GM18858 (cell line): ENCODE data around the gene PCYOX1L.

Source experiments
- ATAC-seq: cut with Tn5 transposase; IDR thresholded peaks from one replicate; pipeline ENCODE4 v1.9.1; 2021; ENCODE audit not compliant: unreplicated experiment

Gene PCYOX1L, protein sequence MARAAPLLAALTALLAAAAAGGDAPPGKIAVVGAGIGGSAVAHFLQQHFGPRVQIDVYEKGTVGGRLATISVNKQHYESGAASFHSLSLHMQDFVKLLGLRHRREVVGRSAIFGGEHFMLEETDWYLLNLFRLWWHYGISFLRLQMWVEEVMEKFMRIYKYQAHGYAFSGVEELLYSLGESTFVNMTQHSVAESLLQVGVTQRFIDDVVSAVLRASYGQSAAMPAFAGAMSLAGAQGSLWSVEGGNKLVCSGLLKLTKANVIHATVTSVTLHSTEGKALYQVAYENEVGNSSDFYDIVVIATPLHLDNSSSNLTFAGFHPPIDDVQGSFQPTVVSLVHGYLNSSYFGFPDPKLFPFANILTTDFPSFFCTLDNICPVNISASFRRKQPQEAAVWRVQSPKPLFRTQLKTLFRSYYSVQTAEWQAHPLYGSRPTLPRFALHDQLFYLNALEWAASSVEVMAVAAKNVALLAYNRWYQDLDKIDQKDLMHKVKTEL

DNA sequence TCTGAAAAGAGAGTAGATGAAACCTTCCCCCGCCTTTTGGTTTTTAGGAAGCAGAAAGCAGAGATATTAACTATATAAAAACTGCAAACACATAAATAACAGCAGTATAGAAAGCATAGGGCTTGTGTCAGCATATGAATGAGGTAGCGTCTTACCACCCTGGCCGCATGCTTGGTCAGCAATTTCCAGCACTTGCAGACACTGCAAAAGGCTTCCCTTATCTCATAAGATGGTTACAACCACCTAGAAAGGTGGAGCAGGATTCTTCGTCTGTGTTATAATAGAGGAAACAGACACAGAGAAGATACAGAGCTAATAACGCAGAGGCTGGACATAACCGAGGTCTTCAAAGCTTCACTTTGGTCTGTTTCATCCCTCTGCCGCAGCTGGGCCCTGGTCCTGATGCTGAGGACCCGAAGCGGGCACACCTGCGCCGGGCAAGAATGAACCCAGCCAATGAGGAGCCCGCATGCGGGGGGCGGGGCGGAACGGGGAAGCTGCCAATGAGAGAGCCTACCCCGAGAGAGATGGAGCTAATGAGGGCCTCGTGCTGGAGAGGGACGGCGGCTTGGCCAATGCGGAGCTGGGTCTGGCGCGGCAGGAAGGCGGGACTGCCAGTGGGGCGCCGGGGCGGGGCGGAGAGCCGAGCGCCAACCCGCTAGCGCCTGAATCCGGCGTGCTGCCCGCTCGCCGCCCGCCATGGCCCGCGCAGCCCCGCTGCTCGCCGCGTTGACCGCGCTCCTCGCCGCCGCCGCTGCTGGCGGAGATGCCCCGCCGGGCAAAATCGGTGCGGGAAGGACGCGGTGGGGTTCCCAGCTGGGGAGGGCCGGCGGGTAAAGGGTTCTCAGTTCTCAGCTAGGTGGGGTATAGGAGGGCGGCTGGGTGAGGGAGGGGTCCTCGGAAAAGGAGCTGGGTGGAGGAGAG lies at the start of gene PCYOX1L:
TSS of gene PCYOX1L (plus strand) at position 677 of the 924 bp plus-strand sequence. CDS start at position 700, 23 bp downstream.
- ATAC-seq, result peak; percentile 99

DNA sequence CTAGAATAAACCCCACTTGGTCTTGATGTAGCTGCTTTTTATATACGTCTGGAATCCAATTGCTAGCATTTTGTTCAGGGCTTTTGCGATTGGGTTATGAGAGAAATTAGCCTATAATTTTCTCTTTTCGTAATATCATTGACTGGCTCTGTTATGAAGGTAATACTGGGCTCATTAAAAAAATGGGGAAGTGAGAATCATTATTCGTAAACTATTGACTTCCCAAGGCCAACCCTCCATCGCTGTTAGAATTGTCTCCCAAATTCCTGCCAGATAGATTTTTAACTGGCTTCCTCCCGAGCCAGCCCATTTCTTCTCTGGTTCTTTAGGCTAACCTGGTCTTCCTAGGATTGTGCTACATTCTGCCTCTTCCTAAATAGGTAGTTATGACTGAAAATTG lies 48.5 kb upstream of the PCYOX1L start:
- no peak for ATAC-seq

DNA sequence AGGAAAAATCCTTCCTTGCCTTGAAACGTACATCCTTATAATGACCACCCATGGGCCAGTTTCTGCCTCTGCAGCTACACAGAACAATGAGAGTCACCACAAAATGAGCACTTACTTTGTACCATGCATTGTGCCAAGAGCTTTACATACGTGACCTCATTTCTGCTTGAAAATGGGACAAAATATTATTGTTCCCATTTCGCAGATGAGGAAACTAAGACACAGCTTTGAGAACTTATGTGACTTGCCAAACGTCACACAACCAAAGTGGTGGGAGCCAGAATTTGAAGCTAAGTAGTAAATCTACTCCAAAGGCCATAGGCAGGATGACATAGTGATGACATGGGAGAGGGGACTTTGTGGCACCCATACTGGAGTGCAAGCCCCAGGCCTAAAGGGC lies 47.4 kb upstream of the PCYOX1L start:
- no peak for ATAC-seq

DNA sequence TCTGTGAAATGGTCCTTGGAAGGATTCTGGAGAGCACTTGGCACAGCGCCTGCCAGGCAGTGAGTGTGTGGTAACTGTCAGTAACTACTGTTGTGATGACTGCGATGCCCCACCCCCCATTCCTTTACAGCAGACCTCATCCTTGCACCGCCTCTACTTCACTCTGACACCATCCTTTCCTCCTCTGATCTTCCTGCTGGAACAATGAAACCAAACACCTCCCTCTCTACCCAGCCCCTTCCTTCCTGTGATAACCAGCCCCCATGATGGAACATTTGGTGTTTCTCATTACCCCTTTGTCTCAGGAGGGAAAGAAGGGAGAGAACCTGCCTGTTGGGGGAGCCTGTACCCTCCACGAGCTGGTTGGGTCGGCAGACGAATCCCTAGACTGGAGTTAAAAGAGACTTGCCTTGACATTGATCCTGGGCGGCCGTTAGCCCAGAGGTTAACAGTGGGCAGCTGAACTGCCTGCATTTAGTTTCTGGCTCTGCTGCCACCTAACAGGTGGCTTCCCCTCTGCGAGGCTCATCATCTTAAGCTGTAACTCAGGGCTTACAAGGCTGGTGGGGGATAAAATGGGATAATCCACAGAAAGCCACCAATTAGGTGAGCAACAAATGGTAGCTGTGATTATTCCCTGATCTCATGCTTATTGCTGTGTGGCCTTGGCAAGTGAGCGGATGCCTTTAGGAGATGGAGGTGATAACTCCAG lies 46.7 kb upstream of the PCYOX1L start:
- ATAC-seq, result no peak

DNA sequence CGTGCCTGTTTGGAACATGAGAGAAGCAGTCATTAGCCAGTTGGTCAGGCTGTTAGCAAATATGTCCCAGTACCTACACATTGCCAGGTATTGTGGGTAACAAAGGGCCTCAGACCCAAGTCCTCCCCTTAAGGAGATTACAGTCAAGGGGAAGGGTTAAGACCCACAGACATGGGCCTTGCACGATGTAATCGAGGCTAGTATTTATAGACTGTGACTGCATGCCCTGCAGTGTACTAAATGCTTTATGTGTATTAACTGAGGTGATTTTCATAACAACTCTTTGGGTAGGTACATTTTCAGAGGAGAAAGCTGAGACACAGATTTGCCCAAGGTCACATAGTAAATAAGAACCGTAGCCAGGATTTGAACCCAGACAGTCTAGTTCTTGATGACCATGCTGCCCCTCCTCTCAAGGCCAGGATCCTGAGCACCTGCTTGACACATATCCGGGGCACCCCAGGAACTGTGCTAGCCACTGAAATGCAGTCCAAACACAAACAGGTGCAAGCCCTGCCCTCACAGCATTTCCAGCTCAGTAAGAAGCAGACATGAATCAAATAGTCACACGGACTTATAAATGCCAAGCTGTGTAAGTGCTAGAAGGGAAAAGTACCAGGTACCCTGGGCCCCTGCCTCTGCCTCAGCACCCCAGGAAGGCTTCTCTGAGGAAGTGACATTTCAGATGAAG lies 44.5 kb upstream of the PCYOX1L start:
- no peak for ATAC-seq

DNA sequence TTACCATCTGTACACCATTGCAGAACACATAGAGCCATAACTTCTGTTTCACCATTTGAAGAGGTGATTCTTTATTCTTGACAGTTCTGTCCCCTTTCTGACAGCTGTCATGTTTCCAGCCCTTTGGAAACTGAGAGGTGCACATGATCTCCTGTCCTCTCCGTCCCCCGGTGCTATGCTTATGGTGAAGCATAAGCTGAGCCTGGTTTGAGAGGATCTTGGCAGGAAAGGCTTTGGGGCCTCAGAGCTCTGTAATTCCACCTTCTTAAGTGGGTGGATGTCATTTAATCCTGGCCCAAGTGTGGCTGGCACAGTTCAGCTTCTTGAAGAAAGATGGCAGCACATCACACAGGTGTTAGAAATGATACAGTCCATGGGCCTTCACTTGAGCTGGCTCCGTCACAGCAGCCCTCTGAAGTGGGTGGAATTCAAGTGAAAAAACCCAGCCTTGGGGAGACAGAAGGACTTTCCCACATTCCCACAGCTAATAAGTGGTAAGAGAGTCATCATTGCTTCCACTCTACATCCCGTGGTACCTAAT lies 43.2 kb upstream of the PCYOX1L start:
- ATAC-seq, result no peak

DNA sequence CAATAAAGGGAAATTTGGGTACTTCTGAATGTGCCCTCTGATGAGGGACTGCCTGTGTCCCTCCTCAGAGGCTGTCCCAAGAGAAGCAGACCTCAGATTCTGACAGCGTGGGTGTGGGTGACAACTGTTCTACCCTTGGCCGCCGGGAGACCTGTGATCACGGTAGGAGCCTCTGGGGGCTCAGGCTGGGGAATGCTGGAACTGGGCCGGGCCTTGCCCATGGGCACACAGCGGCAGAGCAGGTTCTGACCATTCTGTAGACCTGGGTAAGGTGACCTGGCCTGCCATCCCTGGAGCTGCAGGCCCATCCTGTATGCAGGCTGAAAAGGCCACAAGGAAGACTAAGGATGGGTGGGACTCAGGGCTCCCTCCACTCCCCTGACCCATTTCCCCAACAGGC lies 42.1 kb upstream of the PCYOX1L start:
- ATAC-seq, result no peak

DNA sequence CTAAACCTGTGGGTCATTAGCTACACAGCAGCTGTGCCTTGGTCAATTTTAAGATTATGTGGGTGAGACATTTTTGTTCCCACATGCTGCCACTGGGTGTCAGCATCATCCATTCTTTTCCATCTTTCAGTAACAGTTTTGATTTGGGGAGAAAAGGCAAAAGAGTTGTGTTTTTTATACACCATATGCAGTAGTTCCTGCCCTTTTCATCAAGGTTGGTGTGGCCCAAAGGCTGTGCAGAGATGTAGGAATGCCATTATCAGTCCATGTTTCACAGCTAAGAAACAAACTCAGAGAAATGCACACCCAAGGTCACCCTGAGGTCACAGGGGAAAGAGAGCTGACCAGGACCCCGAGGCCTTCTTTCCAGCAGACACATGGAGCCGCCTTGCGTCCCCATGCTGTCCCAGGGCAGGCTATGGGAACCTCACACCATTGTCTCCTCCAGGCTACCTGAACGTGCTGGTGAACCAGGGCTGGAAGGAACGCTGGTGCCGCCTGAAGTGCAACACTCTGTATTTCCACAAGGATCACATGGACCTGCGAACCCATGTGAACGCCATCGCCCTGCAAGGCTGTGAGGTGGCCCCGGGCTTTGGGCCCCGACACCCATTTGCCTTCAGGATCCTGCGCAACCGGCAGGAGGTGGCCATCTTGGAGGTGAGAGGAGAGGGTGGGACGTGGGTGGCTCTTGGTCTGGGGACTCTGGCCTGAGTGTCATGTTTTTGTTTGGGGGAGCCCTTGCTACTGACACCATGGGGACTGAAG lies 40.4 kb upstream of the PCYOX1L start:
- ATAC-seq, result peak; percentile 62

DNA sequence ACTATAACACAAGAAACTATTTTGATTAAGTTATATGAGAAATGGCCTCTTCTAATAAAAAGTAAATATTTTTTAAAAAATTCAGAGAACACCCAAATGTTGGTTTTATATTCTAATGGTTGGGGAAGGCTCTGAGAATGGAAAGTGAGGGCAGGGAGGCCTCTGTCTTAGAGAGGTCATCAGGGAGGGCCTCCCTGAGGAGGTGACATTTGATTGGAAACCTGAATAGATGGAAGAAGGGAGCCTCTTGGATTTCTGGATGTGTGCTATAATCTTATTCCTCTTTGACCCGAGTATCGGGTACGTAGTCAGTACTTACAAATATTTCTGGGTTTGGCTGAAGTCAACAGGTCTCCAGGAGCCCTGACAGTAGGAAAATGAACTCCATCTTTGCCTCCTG lies 38.7 kb upstream of the PCYOX1L start:
- no peak for ATAC-seq

DNA sequence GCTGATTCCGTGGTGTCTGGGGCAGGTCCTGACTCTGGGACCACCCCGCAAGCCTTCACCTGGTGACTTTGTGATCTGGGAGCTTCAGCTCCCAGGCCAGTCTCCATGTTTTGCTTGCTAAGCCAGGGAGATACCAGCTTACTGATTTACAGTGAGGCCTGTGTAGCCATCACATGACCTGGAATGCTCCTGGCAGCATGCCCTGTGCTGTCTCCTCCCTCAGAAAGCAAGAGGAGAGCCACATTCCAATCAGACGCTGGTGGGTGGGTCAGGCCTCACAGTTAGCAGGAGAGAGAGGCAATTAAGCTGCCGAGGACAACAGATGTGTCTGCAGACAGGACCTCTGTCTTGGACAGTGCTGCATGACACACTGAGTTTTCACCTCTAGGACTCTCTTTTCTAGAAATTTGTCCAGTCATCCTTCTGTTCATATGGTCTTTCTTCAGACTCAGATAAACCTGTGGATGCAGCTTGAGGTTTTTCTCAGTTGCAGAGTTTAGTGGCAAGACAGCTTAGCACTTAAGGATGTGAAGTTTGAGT lies 37.0 kb upstream of the PCYOX1L start:
- no peak for ATAC-seq

DNA sequence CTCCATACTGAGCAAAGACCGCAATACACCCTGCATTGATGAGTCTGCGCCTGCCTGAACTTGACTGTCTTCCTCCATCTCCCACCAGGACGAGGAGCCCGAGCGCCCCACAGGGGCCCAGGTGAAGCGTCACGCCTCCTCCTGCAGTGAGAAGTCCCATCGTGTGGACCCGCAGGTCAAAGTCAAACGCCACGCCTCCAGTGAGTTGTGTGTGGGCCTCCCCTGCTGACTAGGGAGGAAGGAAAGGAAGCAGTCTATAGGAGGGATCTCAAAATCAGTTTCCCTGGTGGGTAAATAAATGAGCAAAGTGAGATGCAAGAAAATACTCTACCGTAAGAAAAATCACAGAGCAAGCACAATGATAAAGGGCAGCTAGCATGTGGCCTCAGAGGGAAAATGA lies 35.3 kb upstream of the PCYOX1L start:
- no peak for ATAC-seq

DNA sequence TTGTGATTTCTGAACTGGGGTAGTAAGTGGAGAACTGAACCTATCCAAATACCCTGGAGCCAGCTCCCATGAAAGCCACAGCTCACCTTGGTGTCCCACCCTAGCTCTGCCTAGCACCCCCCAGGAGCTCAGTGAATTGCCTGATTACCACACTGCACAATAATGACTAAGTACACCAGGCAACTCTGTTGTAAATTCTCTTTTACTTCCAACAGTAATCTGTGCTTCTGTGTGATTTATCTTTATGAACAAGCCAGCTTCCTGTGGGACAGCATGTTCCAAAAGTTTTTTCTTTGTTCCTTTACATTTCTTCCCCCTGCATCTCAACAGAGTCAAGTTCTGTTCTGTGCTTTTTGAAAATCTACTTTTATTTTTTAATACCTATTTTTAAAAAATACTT lies 34.6 kb upstream of the PCYOX1L start:
- no peak for ATAC-seq

DNA sequence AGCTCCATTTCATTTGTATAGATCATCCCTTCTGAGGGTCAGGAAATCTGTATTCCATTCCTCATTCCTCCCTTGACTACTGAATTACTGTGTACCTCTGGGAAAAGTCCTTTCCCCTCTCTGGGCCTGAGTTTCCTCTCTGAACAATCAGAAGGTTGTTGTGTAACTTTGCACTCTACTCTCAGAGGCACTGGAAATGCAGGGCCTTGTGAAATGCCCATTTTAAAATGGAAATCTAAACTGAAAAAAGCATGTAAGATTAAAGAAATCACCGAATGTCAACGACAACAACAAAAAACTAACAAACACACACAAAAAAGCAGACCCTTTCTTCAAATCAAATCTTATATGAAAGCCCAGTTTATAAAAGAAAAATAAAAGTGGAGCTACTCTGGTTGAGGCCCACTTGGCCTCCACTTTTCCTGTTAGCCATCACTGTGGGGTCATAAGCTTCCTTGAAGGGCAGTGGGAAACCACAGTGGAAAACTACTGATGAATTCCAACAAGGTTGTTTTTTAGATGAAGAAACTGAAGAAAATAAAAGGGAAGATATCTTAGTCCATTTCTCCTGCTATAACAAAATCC lies 34.1 kb upstream of the PCYOX1L start:
- no peak for ATAC-seq

DNA sequence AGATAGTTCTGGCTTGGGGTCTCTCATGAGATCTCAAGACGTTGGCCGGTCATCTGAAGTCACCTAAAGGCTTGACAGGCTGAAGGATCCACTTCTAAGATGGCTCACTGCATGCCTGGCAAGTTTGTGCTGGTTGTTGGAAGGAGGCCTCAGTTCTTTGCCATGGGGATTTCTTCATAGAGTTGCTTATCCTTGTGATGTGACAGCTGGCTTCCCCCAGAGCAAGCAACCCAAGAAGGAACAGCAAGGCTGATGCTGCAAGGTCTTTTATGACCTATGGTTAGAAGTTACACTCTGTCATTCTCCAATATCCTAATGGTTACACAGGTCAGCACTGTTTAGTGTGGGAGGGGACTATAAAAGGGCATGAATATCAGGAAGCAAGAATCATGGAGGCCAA lies 33.2 kb upstream of the PCYOX1L start:
- ATAC-seq, result no peak

DNA sequence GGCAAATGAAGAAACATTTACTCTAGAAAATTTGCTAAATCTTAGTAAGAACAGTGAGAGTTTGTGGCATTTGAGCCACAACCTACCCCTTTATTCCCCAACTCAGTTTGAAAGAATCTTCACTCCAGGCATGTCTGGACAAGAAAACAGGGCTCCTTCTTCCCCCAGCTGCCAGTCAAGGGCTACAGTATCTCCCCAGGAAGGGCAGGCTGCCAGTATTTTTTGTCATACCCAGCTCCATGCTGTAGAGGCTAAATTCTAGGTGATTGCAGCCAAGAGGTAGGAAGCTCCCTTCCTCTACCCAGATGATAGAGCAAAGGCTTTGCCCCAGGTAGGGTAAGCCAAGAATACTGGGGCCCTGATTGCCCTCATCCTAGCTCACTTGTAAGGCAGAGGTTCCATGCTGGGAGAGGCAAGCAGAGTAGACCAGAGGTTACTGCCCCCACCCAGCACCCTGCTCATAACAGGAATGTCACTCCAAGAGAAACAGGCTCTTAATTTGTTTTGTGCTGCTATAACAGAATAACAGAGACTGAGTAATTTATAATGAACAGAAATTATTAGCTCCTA lies 32.6 kb upstream of the PCYOX1L start:
- ATAC-seq, result no peak

DNA sequence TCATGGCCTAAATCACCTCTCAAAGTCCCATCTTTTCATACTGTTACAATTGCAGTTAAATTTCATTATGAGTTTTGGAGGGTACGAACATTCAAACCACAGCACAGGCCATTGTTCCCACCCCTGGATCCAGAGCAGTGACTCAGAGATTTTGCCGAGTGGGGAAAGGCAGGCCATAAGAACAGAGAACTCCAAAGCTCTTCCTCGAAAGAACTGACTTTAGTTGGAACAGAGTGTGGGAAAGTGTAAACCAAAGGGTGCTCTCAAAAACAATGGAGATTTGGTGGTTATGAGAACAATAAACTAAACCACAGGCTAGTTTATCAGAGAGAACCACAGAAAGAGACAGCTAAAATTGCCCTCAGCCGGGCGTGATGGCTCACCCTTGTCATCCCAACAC lies 32.0 kb upstream of the PCYOX1L start:
- ATAC-seq, result no peak

DNA sequence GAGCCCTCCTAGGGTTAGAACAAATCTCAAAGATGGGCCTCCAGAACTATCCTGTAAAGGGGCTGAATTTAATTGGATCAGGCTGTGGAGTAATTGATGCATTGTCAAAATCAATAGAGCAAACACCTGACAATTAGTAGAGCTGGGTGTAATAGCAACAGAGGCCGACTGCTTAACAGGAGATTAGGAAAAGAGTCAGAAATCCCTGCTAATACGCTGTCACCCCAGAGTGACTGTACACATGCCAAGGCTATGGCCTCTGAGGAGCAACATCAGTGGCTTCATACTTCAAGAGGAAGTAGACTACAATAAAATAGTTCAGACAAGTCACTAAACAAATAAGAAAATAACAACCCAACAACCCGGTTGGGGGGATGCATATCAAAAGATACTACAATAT lies 31.2 kb upstream of the PCYOX1L start:
- no peak for ATAC-seq

DNA sequence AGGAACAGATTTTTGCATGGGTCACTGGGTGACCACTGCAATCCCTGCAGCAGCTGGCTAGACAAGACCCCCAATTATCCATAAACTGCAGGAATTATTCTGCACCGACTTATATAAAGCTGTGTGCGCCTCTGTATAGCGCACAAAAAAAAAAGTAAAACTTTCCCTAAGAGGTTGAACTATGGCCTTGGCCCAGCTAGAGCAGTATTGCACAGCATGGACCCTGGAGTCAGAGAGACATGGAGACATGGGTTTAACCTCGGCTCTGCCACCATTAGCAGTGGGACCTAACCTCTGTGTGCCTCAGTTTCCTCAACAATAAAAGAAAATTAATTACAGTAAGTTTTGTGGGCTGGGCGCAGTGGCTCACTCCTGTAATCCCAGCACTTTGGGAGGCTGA lies 29.7 kb upstream of the PCYOX1L start:
- ATAC-seq, result no peak
